GM18517 (cell line): ENCODE results near the gene GNL3L.
"Not testable (repeated sequence)": the region's sequence is repeated elsewhere in the genome, so short reads cannot be mapped to it uniquely, and the experiment has no call there.

Source experiments
- ATAC-seq: cut with Tn5 transposase; IDR thresholded peaks from one replicate; pipeline ENCODE4 v1.9.1; 2021; ENCODE audit warnings: mild to moderate bottlenecking, moderate library complexity; ENCODE audit not compliant: unreplicated experiment

The GNL3L gene

DNA sequence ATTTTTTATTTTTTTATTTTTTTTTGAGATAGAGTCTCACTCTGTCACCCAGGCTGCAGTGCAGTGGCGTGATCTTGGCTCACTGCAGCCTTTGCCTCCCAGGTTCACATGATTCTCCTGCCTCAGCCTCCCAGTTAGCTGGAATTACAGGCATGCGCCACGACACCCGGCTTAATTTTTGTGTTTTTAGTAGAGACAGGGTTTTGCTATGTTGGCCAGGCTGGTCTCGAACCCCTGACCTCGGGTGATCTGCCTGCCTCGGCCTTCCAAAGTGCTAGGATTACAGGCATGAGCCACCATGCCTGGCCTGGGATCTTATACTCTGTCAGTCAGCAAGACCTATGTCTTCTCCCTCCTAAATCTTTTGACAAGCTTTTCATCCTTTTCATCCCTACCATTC lies 25.0 kb downstream of the GNL3L start:
- ATAC-seq, result not testable (repeated sequence)

DNA sequence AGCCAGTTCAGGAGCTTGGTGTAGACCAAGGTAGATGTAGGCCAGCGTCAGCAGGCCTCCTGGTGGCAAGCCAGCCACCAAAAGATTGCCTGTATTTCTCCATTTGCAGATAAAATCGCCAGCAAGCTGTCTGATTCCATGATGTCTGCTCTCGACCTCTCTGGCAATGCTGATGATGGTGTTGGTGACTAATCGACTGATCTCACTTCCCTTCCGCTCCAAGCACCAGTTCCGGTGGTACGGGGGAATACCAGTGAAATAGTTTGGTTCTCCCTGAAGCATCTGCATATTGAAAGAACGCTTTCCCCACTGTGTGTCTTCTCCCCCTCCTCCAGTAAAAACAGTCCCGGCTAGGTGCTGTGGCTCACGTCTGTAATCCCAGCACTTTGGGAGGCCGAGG lies 30.4 kb downstream of the GNL3L start:
- no peak for ATAC-seq

DNA sequence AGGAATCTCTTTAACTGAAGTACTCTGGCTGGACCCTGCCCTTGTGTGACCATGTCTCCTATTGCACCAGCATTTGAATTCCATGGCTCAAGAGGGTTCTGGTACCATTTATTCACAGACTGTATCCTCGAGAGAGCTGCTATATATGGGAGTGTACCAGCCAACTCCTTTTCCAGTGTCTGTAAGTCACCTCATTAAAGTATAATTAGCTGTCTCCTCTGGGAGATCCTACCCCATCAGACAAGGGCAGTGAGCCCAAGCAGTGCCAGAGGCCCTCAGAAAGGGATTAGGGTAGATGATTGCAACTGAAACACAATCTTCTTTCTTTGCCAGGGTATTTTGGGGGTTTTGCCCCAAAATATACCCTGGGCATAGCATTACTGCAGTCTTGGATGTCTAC lies 31.6 kb downstream of the GNL3L start:
- ATAC-seq, result no peak

DNA sequence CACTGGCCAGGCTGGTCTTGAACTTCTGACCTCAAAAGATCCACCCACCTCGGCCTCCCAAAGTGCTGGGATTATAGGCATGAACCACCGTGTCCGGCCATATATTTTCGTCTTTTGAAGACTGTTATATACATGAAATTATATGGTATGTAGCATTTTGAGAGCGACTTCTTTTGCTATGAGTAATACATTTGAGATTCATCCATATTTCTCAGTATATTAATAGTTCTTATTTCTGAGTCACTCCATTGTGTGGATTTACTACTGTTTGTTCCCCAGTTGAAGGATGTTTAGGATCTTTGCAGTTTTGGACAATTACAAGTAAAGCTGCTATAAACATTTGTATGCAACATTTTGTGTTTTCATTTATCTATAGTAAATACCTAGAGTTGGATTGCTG lies 34.9 kb downstream of the GNL3L start:
- ATAC-seq, result no peak

DNA sequence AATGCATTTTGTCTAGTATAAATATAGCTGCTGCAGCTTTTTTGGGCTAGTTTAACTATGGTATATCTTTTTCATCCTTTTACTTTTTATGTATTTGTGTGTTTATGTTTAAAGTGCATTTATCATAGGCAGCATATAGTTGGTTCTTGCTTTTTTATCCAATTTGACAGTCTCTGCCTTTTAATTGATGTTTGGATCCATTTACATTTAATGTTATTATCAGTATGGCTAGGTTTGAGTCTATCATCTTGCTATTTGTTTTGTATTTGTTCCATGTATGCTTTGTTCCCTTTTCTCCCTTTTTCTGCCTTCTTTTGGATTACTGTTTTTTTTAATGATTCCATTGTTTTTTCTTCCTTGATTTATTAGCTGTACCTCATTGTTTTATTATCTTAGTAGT lies 40.3 kb downstream of the GNL3L start:
- no peak for ATAC-seq

DNA sequence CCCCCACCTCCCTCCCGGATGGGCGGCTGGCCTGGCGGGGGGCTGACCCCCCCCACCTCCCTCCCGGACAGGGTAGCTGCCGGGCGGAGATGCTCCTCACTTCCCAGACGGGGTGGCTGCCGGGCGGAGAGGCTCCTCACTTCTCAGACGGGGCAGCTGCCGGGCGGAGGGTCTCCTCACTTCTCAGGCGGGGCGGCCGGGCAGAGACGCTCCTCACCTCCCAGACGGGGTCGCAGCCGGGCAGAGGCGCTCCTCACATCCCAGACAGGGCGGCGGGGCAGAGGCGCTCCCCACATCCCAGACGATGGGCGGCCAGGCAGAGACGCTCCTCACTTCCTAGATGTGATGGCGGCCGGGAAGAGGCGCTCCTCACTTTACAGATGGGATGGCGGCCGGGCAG lies 42.6 kb downstream of the GNL3L start:
- not testable (repeated sequence) for ATAC-seq

DNA sequence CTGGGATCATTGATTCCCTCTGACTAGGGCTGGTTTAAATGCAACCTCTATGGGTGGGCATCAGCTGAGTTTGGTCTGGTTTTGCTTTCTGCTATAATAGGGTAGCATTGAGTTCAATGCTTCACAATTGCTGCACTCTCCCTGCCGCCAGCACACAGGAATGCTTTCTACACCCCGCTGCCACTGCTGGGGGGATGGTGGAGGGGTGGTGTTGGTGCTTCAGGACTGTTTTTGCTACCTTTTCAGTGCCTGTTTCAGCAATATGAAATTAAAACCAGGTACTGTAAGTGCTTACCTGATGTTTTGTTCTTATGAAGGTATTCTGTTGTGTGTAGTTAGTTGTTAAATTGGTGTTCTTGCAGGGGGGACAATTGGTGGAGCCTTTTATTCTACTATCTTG lies 67.7 kb downstream of the GNL3L start:
- no peak for ATAC-seq

DNA sequence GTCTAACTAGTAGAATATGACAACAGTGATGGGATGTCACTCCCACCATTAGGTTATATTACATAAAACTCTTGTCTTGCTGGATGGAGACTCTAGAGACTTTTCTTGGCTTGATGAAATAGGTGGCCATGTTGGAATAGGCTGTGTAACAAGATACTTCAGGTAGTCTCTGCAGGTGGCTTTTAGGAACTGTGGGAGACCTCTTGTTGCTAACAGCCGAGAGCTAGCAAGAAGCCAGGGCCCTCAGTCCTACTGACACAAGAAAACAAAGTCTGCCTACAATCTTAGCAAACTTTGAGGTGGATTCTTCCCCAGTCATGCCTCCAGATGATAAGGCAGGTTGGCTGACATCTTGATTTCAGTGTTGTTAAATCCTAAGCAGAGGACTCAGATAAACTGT lies 72.5 kb downstream of the GNL3L start:
- ATAC-seq, result no peak
